Liver (tissue), 9 donors: ENCODE results near the gene CFAP157. TPM values are rescaled to one million over a fixed set of nuclear protein-coding genes. Genes with fewer than 3 reads are reported as not detected.

Experiments used
- DNase-seq: peaks from one replicate; pipeline ENCODE4 v3.0.0-alpha.2; 2017; ENCODE audit warnings: low spot score
- H3K27ac ChIP-seq, 2 donors: one replicate each; pipeline ENCODE4 v1.7.0; 2013; ENCODE audit warnings: inconsistent platforms in 2 of 2, low read length in 2 of 2, control low read depth in 1 of 2, low read depth in 1 of 2, mild to moderate bottlenecking in 1 of 2
- H3K27me3 ChIP-seq, 4 donors: one replicate each; pipeline versions ENCODE4 v1.6.1 to v1.7.0; 2013; ENCODE audit warnings: low read length in 3 of 4, inconsistent platforms in 1 of 4, mild to moderate bottlenecking in 1 of 4, moderate library complexity in 1 of 4; ENCODE audit not compliant: control insufficient read depth in 4 of 4, insufficient read depth in 4 of 4
- H3K36me3 ChIP-seq, 4 donors: one replicate each; pipeline versions ENCODE4 v1.6.1 to v1.7.0; 2013; ENCODE audit warnings: low read length in 3 of 4, mild to moderate bottlenecking in 3 of 4, low read depth in 1 of 4, moderate library complexity in 1 of 4; ENCODE audit not compliant: control insufficient read depth in 4 of 4, insufficient read depth in 3 of 4
- H3K4me1 ChIP-seq, 4 donors: one replicate each; pipeline versions ENCODE4 v1.6.1 to v1.7.0; 2013; ENCODE audit warnings: low read length in 3 of 4, mild to moderate bottlenecking in 3 of 4, moderate library complexity in 1 of 4; ENCODE audit not compliant: control insufficient read depth in 4 of 4, insufficient read depth in 4 of 4
- H3K4me3 ChIP-seq, 3 donors: one replicate each; pipeline versions ENCODE4 v1.6.1 to v1.7.0; 2013; ENCODE audit warnings: low read length in 3 of 3, control low read depth in 1 of 3, low read depth in 1 of 3, mild to moderate bottlenecking in 1 of 3
- H3K9ac ChIP-seq, 2 donors: one replicate each; pipeline ENCODE4 v1.7.0; 2013; ENCODE audit warnings: low read length in 2 of 2, mild to moderate bottlenecking in 2 of 2, moderate library complexity in 2 of 2, control low read depth in 1 of 2, low read depth in 1 of 2
- H3K9me3 ChIP-seq, 4 donors: one replicate each; pipeline versions ENCODE4 v1.6.1 to v1.7.0; 2013; ENCODE audit warnings: low read length in 3 of 4; ENCODE audit not compliant: control insufficient read depth in 4 of 4
- ATF3 ChIP-seq: IDR thresholded peaks from 2 replicates; pipeline ENCODE4 v1.6.1; 2016; ENCODE audit warnings: antibody characterized with exemption
- EGR1 ChIP-seq, 2 donors: IDR thresholded peaks; 2 replicates each; pipeline ENCODE4 v1.6.1; 2016 to 2018; ENCODE audit warnings: antibody characterized with exemption in 2 of 2, low read depth in 2 of 2
- FOXA1 ChIP-seq: IDR thresholded peaks from 2 replicates; pipeline ENCODE4 v1.6.1; 2016; ENCODE audit warnings: antibody characterized with exemption
- FOXA2 ChIP-seq: IDR thresholded peaks from 2 replicates; pipeline ENCODE4 v1.6.1; 2016; ENCODE audit warnings: antibody characterized with exemption
- GABPA ChIP-seq, 2 donors: IDR thresholded peaks in 1 of 2; conservative IDR thresholded peaks in 1 of 2; 2 replicates each; pipeline ENCODE4 v1.6.1; 2016; ENCODE audit warnings: antibody characterized with exemption in 2 of 2, mild to moderate bottlenecking in 1 of 2, moderate library complexity in 1 of 2
- HNF4A ChIP-seq, 2 donors: conservative IDR thresholded peaks; 2 replicates each; pipeline ENCODE4 v1.6.1; 2016; ENCODE audit warnings: antibody characterized with exemption in 2 of 2, mild to moderate bottlenecking in 2 of 2
- HNF4G ChIP-seq: IDR thresholded peaks from 2 replicates; pipeline ENCODE4 v1.6.1; 2016; ENCODE audit warnings: antibody characterized with exemption
- JUND ChIP-seq, 2 donors: IDR thresholded peaks; 2 replicates each; pipeline ENCODE4 v1.6.1; 2016; ENCODE audit warnings: antibody characterized with exemption in 2 of 2
- MAX ChIP-seq: IDR thresholded peaks from 2 replicates; pipeline ENCODE4 v1.6.1; 2016; ENCODE audit warnings: antibody characterized with exemption
- NR2F2 ChIP-seq: IDR thresholded peaks from 2 replicates; pipeline ENCODE4 v1.6.1; 2016; ENCODE audit warnings: antibody characterized with exemption
- RAD21 ChIP-seq, 2 donors: IDR thresholded peaks; 2 replicates each; pipeline ENCODE4 v1.6.1; 2016; ENCODE audit warnings: antibody characterized with exemption in 2 of 2, mild to moderate bottlenecking in 2 of 2
- REST ChIP-seq: IDR thresholded peaks from 2 replicates; pipeline ENCODE4 v1.6.1; 2016; ENCODE audit warnings: antibody characterized with exemption, mild to moderate bottlenecking
- RXRA ChIP-seq, 2 donors: IDR thresholded peaks; 2 replicates each; pipeline ENCODE4 v1.6.1; 2017 to 2018; ENCODE audit warnings: antibody characterized with exemption in 2 of 2, mild to moderate bottlenecking in 1 of 2
- SP1 ChIP-seq: IDR thresholded peaks from 2 replicates; pipeline ENCODE4 v1.6.1; 2018; ENCODE audit warnings: antibody characterized with exemption, mild to moderate bottlenecking
- TAF1 ChIP-seq: conservative IDR thresholded peaks from 2 replicates; pipeline ENCODE4 v1.6.1; 2016; ENCODE audit warnings: antibody characterized with exemption, mild to moderate bottlenecking
- YY1 ChIP-seq: IDR thresholded peaks from 2 replicates; pipeline ENCODE4 v1.6.1; 2016; ENCODE audit warnings: antibody characterized with exemption, mild to moderate bottlenecking
- ZBTB33 ChIP-seq: IDR thresholded peaks from 2 replicates; pipeline ENCODE4 v1.6.1; 2016; ENCODE audit warnings: antibody characterized with exemption
- WGBS: extraction: QIAGEN DNeasy Blood & Tissue Kit; methylation state at CpG from one replicate; pipeline ENCODE4 v1.1.7; 2013; 5-methylcytosine and 5-hydroxymethylcytosine counted together
- polyA plus RNA-seq, 2 donors: library from polyadenylated mRNA; stranded (reverse) in 1 of 2; unstranded in 1 of 2; fragments of 200-250 nt in 1 of 2; fragments of >200 nt in 1 of 2; fragmentation: Nextera tagmentation in 1 of 2; extraction: Ambion mirVana in 1 of 2; gene quantifications; one replicate each; pipeline versions ENCODE4 v1.2.1 to v1.2.3, GENCODE V29; 2013 to 2015
- total RNA-seq, 2 donors: library from RNA; depleted of rRNA; stranded (reverse); fragments of >200 nt; gene quantifications; one replicate each; pipeline ENCODE4 v1.2.3, GENCODE V29; 2014
- TF ChIP-seq, protein P1 (sequence below): fragments of 150-350 bp; IDR thresholded peaks from 2 replicates; pipeline ENCODE4 v1.5.1; 2017; ENCODE audit warnings: improper control_type of control experiment, low read depth, low read length; ENCODE audit not compliant: missing input control
- donor health status: healthy.
- donor health status: healthy.
- donor health status: healthy.
- donor health status: healthy.
- donor health status: healthy.

CFAP157 gene
- total and polyA plus RNA-seq, 4 donors = 0.07 to 0.22 TPM; not detected in 2

DNA sequence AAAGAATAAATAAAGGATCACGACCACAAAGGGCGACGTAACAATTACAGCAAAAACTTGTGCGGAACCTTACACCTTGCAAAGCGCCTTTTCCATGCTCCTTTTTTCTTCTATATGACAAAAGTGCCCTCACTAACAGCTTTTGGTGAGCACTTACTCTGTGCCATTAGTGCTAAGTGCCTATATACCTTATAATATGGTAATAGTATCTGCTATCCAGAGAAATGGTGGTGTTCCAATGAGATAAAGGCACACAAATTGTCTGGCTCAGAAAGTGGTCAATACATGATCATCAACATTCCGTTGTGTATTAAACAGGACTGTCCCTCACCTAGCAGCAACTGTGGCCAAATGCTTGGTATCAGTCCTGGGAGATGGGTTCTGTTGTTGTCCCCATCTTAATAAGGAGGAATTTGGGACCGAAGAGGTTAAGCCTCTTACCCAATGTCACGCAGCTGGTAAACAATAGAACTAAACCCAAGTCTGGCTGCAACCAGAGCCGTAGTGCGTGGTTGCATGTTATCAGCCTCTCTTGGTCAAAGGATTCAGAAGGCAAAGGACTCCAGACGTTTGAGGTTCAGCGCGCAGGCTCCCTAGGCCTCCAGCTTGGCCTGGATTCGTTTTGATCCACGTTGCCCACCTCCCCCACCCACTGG is 28.9 kb downstream of the CFAP157 start:
- Histone ChIP-seq H3K9me3 (no peaks in the 10 kb centered on the region), H3K27me3 (no peaks in the 10 kb centered on the region), H3K27ac (no peak overlapping the region), H3K9ac (no peak overlapping the region), H3K4me1 (peaks cover 0 to 9% (median 7%) of the 10 kb centered on the region in 4 donors), H3K36me3 (peaks cover 0 to 4% (median 2%) of the 10 kb centered on the region in 4 donors), H3K4me3 (no peak overlapping the region)
- 21% methylated on average over 15 of the region's 15 CpGs for WGBS
- no peak for TF ChIP-seq YY1
- TF ChIP-seq REST = peak; percentile 8
- peak in 1 of 2 donors; percentile 10 for TF ChIP-seq RAD21 (IDR thresholded peaks at IDR 0.05)
- TF ChIP-seq, protein P1, sequence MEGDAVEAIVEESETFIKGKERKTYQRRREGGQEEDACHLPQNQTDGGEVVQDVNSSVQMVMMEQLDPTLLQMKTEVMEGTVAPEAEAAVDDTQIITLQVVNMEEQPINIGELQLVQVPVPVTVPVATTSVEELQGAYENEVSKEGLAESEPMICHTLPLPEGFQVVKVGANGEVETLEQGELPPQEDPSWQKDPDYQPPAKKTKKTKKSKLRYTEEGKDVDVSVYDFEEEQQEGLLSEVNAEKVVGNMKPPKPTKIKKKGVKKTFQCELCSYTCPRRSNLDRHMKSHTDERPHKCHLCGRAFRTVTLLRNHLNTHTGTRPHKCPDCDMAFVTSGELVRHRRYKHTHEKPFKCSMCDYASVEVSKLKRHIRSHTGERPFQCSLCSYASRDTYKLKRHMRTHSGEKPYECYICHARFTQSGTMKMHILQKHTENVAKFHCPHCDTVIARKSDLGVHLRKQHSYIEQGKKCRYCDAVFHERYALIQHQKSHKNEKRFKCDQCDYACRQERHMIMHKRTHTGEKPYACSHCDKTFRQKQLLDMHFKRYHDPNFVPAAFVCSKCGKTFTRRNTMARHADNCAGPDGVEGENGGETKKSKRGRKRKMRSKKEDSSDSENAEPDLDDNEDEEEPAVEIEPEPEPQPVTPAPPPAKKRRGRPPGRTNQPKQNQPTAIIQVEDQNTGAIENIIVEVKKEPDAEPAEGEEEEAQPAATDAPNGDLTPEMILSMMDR = no peak
- no peak for TF ChIP-seq JUND (IDR thresholded peaks at IDR 0.05)
- TF ChIP-seq RXRA (IDR thresholded peaks at IDR 0.05) = no peak
- no peak for TF ChIP-seq HNF4G
- TF ChIP-seq HNF4A (conservative IDR thresholded peaks at IDR 0.05) = no peak
- TF ChIP-seq MAX = no peak
- no peak for TF ChIP-seq FOXA1
- TF ChIP-seq TAF1 = no peak
- TF ChIP-seq EGR1 (IDR thresholded peaks at IDR 0.05; ENCODE audit: low read depth in 2 of 2) = no peak
- no peak for TF ChIP-seq FOXA2
- no peak for TF ChIP-seq SP1
- no peak for TF ChIP-seq NR2F2
- DNase-seq = no peak

DNA sequence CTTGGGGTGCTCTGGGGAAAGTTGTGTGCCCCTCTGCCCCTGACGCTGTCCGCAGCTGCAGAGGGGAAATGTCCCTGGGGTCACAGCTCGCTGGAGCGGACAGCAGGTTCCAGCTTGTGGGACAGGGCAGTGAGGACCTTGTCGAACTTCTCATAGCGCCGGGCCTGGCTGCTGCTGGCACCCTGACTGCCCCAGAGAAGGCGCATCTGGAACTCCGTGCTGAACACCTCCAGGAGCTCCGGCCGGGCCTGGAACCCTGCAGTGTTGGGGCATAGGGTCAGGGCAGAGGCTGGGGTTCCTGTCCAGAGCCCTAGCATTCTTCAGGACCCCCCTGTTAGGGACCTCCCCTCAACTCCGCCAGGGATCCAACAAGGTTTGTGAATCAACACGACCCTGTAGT is 31.9 kb downstream of the CFAP157 start:
- no peak for DNase-seq
- Histone ChIP-seq H3K27ac (no peak overlapping the region), H3K36me3 (peaks cover 0 to 2% (median 0%) of the 10 kb centered on the region in 4 donors), H3K9me3 (no peaks in the 10 kb centered on the region), H3K27me3 (no peaks in the 10 kb centered on the region), H3K4me1 (peaks cover 0 to 9% (median 7%) of the 10 kb centered on the region in 4 donors), H3K9ac (no peak overlapping the region), H3K4me3 (no peak overlapping the region)
- TF ChIP-seq FOXA1 (no peak), GABPA (IDR thresholded peaks at IDR 0.05 in 1 of 2, conservative IDR thresholded peaks at IDR 0.05 in 1 of 2) (no peak), SP1 (no peak), EGR1 (IDR thresholded peaks at IDR 0.05; ENCODE audit: low read depth in 2 of 2) (no peak), TAF1 (no peak), HNF4G (no peak), RAD21 (IDR thresholded peaks at IDR 0.05) (no peak), FOXA2 (no peak), ATF3 (no peak), ZBTB33 (no peak), JUND (IDR thresholded peaks at IDR 0.05) (no peak), YY1 (no peak), HNF4A (conservative IDR thresholded peaks at IDR 0.05) (no peak)
- TF ChIP-seq, protein P1 = no peak
- WGBS = 83% methylated on average over 13 of the region's 13 CpGs
